ENCODE data around the gene MS4A7. TPM values are rescaled to one million over a fixed set of nuclear protein-coding genes. Genes with fewer than 3 reads are reported as not detected.

MS4A7 gene
- total RNA-seq, 1 donor = not detected

- H3K4me3 ChIP-seq (ENCODE audit: low read depth, low read length) = no peak overlapping the region
- no peak for DNase-seq (ENCODE audit: low read depth)
- TF ChIP-seq CTCF (IDR thresholded peaks at IDR 0.05; ENCODE audit: insufficient read depth, low read depth, low read length) = no peak
These were observed 763 bp upstream of the MS4A7 start for GRCh38 chr11:60377401-60378136.

DNA sequence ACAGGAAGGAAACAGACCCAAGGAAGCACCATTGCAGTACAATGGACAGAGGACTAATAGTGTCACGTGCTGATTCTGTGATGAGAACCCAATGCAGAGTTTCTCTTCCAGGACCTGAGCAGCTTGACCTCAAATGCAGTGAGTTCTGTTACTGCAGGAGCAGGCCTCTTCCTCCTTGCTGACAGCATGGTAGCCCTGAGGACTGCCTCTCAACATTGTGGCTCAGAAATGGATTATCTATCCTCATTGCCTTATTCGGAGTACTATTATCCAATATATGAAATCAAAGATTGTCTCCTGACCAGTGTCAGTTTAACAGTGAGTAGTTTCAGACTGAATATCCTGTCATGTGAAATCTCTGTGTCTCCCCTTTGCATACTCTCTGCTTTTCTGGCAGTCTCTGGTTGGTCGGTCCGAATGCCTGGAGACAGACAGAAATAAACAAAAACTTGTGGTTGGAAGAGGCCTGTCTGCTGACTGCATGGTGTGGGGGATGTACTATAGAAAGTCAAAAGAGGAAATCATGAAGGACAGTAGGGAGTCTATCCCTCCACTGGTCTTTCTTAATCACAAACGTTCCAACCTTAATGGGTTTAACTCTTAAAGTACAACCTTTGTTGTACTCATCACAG, 11.1 kb downstream of the MS4A7 start:
- no peak for TF ChIP-seq CTCF (IDR thresholded peaks at IDR 0.05; ENCODE audit: insufficient read depth, low read depth, low read length)
- no peak for DNase-seq (ENCODE audit: low read depth)
- no peak overlapping the region for H3K4me3 ChIP-seq (ENCODE audit: low read depth, low read length)

DNA sequence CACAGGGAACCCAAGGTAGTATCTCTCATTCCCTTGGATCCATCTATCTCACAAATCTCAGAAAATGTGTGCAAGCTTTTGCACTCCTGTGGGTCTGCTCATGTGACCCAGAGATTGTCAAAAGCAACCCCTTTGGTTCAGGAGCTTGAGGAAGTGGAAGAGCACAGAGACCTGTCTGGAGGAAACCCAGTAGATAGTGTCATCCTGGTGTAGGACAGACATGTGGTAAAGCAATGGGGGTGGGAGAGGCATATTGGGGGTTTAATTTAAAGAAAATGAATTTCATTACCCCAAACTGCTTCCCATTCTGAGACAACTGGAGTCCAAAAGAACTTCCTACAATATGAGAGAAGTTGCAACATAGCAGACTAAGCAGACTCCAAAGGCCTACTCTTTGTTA, 12.1 kb downstream of the MS4A7 start:
- DNase-seq (ENCODE audit: low read depth) = no peak
- no peak overlapping the region for H3K4me3 ChIP-seq (ENCODE audit: low read depth, low read length)
- TF ChIP-seq CTCF (IDR thresholded peaks at IDR 0.05; ENCODE audit: insufficient read depth, low read depth, low read length) = no peak

- no peak for DNase-seq (ENCODE audit: low read depth)
- H3K4me3 ChIP-seq (ENCODE audit: low read depth, low read length) = no peak overlapping the region
- no peak for TF ChIP-seq CTCF (IDR thresholded peaks at IDR 0.05; ENCODE audit: insufficient read depth, low read depth, low read length)
These were observed 14.0 kb downstream of the MS4A7 start for GRCh38 chr11:60392361-60392760.

DNA sequence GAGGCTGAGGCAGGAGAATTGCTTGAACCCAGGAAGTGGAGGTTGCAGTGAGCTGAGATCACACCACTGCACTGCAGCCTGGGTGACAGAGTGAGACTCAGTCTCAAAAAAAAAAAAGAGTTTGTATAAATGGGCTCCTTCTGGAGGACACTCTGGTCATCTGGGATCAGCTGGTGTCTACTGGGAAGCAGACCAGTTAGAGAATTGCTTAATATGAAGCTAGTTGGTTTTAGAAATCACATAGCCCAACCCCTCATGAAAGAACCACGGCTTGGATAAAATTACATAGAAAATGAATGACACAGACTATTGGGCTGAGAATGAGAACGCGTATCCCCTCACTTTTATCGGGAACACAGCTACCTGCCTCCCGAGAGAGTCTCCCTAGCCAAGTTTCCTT, 14.7 kb downstream of the MS4A7 start:
- no peak for TF ChIP-seq CTCF (IDR thresholded peaks at IDR 0.05; ENCODE audit: insufficient read depth, low read depth, low read length)
- H3K4me3 ChIP-seq (ENCODE audit: low read depth, low read length) = no peak overlapping the region
- no peak for DNase-seq (ENCODE audit: low read depth)

DNA sequence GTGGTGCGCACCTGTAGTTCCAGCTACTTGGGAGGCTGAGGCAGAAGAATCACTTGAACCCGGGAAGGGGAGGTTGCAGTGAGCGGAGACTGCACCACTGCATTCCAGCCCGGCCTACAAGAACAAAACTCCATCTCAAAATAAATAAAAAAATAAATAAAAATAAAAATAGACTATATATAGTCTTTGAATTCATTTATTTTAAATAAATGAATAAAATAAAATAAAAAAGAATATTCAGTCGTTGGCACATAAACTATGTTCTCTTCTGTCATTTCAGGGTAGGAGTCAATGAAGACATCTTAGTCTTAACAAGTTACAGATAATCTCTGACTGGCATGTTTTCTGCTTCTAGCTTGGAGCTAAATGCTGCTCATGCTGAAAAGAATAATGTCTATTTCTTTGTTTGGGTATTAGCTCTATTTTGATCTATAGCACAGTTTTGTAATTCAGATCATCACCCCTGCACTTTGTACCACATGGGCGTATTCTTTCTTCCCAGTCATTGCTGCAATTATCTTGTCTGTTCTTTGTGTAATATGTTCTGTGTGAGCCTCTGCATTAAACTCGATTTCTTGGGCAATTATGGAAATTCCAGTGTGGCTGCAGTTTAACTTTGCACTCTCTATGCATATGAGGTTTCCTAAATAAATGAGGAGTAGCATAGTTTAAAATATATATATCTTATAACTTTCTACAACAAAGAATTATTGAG, 16.5 kb downstream of the MS4A7 start:
- H3K4me3 ChIP-seq (ENCODE audit: low read depth, low read length) = no peak overlapping the region
- DNase-seq (ENCODE audit: low read depth) = no peak
- TF ChIP-seq CTCF (IDR thresholded peaks at IDR 0.05; ENCODE audit: insufficient read depth, low read depth, low read length) = no peak
